Measurements from ENCODE around the gene CNTD1. TPM values are rescaled to one million over a fixed set of nuclear protein-coding genes. Genes with fewer than 3 reads are reported as not detected.

The CNTD1 gene
- polyA plus RNA-seq, 3 donors, result 1.6 to 2.0 (median 1.7) TPM

DNA sequence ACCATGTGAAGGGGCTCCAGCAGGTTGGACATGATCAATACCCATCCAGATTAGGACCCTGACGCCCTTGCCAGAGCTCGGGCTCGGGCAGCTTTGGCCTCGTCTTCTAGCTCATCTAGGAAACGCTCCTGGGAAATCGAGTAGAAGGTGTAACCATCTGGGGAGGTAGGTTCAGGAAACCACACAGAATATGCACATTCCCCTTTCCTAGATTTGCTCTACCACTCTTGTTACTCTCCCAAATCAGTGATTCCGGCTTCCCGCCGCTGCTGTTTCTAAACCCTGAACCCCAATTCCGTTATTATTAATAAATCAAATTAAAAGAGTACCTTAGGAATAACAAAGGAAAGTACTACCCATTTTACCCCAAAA lies 664 bp upstream of the CNTD1 start:
- no peak for DNase-seq (ENCODE audit: low read depth in 3 of 3, low spot score in 2 of 3)

GRCh38 chr17:42803074-42803883 lies 4.6 kb downstream of the CNTD1 start:
- no peak for DNase-seq (ENCODE audit: low read depth in 3 of 3, low spot score in 2 of 3)

DNA sequence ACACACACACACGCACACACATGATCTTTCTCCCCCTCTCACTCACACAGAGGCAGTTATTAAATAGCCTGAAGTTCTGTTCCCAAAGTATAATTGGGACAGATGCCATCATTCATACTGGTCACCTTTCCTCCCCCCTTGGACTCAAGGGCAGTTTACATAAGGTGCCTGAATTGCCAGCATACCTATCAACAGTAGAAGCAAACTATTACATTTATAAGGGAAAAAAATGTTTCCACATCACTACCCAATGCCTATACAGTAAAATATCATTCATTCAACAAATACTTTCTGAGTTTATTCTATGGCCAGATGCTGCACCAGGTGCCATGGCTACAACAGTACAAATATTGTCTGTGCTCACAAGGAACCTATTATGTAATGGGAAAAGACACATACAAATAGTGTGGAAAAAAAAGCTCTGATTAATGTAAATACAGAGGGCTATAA lies 6.3 kb downstream of the CNTD1 start:
- DNase-seq (ENCODE audit: low read depth in 3 of 3, low spot score in 2 of 3), result no peak

- DNase-seq (ENCODE audit: low read depth in 3 of 3, low spot score in 2 of 3), result no peak
Measured at GRCh38 chr17:42806249-42806648, 7.6 kb downstream of the CNTD1 start.

GRCh38 chr17:42809250-42809649 lies 10.6 kb downstream of the CNTD1 start:
- no peak for DNase-seq (ENCODE audit: low read depth in 3 of 3, low spot score in 2 of 3)

DNA sequence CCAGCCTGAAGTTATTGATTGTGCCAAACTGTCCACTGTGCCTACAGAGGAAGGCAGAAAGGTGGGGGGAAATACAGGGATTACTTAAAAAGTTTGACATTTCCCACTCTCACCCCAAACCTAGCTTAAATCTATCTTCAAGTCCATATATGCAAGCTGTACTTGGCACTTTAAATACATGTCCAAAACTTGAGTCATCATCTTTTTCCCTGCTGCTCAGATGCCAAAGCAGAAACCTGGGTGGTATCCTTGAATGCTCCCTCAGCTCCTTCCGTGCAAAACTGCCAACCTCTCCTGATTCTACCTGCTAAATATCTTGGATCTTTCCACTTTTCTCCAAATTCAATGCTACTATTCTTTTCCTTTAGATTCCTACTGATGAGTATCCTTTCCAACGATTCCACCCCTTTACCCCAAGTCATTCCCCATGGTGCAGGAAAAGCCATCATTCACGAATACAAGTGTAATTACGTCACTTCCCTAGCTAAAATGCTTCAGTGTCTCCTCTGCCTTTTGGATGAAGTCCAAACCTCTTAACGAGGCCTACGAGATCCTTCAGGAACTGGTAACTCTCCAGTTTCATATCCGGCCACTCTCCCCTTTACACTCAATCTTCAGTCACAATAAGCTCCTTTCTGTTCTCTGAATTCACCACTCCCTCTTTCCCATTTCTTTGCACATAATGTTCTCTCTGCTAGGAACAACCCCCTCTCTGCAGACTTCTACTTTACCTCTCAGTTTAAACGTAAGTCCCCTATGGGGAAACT lies 16.2 kb downstream of the CNTD1 start:
- DNase-seq (ENCODE audit: low read depth in 3 of 3, low spot score in 2 of 3), result no peak

DNA sequence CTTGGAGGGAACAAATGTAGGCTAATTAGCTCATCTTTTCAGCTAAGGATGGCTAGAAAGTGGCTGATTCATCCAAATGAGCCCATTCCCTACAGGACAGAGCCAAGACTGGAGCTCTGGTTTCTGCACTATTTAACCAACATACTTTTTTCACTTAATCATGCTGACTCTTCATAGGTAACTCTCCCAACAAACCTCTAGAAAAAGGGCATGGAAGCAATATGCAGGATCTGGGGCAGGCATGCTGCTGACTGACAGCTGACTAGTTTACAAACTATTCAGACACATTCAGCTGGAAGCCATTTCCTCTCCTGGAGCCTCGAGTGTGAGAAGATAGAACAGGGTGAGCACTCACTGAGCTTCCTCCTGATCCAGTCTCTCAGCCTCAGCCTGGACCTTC lies 19.2 kb downstream of the CNTD1 start:
- DNase-seq (ENCODE audit: low read depth in 3 of 3, low spot score in 2 of 3), result no peak

DNA sequence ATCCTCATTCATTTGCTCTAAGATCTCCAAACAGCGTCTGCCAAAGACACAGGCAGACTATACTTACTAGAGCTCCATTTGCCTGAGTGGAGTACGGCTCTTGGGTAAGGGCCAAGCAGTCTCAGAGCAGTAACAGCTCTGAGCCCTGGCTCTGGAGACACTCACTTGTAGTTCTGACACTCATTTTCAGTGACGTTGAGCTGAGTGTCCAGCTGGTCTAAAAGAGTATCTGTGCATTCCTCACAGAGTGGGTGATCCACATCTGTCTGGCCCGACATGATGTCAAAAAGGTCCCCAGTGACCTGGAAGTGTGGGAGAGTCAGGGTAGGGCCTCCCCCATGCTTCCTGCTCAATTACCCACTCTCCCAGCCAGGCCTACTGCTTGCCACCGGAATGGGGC lies 19.7 kb downstream of the CNTD1 start:
- no peak for DNase-seq (ENCODE audit: low read depth in 3 of 3, low spot score in 2 of 3)

DNA sequence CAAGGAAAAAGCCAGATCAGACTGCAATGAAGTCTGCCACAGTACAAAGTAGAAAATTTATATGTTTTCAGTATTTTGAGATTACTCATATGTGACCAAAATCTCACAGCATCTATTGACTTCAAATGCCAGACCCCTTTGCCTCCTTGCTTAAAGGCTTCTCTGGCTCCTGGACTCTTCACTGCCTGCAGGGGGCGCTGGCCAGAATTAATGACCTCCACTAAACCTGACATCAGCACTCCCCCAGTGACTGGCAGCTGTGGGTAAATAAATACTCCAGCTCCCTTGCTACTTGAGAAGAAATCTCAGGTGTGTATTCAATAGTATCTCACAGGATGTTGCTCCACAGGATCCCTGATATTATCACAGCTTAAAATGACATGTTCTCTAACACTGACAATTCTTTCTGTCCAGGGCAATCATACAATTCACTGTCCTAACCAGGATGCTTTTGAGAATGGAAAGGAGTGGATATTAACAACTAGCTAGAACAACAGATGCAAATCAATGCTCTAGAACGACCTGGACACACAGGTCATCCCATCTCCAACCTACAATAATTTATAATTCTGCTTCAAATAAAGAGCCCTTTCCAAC lies 21.4 kb downstream of the CNTD1 start:
- no peak for DNase-seq (ENCODE audit: low read depth in 3 of 3, low spot score in 2 of 3)

DNA sequence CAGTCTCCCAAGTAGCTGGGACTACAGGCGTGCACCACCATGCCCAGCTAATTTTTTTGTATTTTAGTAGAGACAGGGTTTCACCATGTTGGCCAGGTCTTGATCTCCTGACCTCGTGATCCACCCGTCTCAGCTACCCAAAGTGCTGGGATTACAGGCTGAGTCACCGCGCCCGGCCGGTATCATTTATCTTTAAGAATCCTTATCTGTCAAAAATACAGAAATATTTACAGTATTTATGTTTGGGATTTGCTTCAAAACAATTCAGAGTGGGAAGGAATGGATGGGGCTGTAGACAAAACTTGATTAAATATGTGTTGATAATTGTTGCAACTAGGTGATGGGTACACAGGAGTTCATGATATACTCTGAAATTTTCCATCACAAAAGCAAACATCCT lies 22.5 kb downstream of the CNTD1 start:
- DNase-seq (ENCODE audit: low read depth in 3 of 3, low spot score in 2 of 3), result no peak

DNA sequence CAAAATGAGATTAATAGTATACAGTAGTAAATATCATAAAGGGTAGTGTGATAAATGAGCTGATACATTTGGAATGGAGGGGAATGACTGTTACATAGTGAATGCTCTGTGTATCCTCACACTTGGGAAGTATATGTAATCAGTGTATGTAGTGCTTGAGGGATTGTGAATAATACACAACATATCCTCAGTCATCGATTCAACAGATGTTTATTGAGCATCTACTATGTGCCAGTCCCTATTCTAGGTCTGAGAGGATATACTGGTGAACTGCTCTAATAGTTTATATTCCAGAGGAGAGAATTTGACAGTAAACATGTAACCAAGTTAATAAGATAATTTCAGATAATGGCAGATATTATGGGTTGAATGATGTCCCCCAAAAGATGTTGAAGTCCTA lies 28.8 kb downstream of the CNTD1 start:
- no peak for DNase-seq (ENCODE audit: low read depth in 3 of 3, low spot score in 2 of 3)

GRCh38 chr17:42830971-42831370 lies 32.3 kb downstream of the CNTD1 start:
- DNase-seq (ENCODE audit: low read depth in 3 of 3, low spot score in 2 of 3), result no peak

- no peak for DNase-seq (ENCODE audit: low read depth in 3 of 3, low spot score in 2 of 3)
Measured at GRCh38 chr17:42832213-42832933, 33.7 kb downstream of the CNTD1 start.

DNA sequence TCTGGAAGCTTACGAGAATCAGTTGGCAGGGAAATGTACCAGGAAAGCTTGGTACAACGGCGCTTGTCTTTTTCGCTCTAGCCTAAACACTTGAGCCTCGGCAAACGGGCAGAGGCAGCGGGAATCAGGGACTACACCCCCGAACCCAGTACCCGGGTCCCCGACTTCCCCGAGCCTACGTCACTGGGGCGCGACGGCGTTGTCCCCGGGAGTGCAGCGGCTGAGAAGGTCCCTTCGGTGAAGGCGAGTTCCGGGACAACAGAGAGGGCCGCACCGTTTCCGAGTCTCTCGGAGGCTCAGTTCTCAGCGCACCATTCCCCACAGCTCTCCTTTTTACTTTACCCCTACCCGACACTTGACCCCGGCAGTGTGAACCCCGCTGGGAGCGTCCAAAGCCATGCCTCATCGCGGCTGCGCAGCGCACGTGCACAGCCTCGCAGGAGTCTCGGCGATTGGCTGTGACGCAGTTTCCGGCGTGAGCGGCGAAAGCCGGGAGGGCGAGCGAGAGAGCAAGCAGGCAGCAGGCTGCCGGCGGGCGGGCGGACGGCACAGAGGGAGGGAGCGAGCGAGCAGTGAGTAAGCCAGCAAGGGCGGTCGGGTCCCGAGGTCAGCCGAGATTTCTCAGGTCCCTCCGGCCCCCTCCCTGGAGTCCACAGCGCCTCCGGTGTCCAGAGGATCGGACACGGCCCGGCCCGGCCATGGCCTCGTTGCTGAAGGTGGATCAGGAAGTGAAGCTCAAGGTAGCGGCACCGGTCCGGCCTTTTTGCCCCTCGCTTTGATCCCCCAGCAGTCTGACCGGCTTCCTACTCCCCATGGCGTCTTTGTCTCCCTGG lies 34.5 kb downstream of the CNTD1 start, which contains the start of gene PSME3:
PSME3 (plus strand) TSS at position 464 of the 833 bp plus-strand sequence; CDS start at position 699, 235 bp downstream.
- peak; percentile 76 to 85 (median 76) for DNase-seq (ENCODE audit: low read depth in 3 of 3, low spot score in 2 of 3)

DNA sequence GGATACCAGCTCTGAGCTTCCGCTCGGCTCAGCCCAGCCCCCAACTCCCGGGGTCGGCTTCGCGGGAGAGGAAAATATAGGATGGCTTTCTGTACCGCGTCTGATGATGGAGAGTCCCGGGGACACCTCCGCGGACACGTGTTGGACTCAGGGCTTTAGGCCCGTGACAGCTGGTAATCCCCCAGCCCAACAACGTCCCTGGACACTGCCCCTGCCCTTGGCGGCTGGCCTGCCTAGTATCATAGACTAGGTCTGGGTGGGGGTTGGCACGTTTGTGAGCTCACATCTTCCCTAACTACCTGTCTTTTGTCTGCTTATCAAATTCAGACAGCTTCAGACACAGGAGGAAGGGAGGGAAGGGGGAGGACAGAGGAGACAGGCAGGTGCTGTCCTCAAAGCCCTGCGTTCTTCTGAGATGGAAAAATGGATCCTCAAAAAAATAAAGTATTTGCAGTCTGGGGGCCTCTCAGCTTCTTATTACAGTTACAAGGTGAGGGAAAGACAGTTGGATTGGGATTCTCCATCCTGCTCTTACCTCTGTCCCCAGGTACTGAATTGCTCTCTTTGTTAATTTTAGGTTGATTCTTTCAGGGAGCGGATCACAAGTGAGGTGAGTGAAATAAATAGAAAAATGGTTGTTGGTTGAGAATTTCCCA lies 35.2 kb downstream of the CNTD1 start:
- DNase-seq (ENCODE audit: low read depth in 3 of 3, low spot score in 2 of 3), result no peak

- DNase-seq (ENCODE audit: low read depth in 3 of 3, low spot score in 2 of 3), result no peak
Measured at GRCh38 chr17:42835732-42836131, 37.1 kb downstream of the CNTD1 start.

GRCh38 chr17:42841975-42842685 lies 43.5 kb downstream of the CNTD1 start:
- DNase-seq (ENCODE audit: low read depth in 3 of 3, low spot score in 2 of 3), result no peak

GRCh38 chr17:42843358-42843934 lies 44.8 kb downstream of the CNTD1 start:
- DNase-seq (ENCODE audit: low read depth in 3 of 3, low spot score in 2 of 3), result no peak

Measured in right renal cortex interstitium (tissue), 3 donors.